Activated naive CD4-positive, alpha-beta T cell treated with anti-CD3 and anti-CD28 coated beads, Interleukin-2, amount 50 U/mL, for 16 hours (primary cell): Measurements from ENCODE around the gene ASPSCR1.

Experiments used
- DNase-seq: peaks from one replicate; pipeline ENCODE4 v3.0.0-alpha.2; 2020

The ASPSCR1 gene, protein sequence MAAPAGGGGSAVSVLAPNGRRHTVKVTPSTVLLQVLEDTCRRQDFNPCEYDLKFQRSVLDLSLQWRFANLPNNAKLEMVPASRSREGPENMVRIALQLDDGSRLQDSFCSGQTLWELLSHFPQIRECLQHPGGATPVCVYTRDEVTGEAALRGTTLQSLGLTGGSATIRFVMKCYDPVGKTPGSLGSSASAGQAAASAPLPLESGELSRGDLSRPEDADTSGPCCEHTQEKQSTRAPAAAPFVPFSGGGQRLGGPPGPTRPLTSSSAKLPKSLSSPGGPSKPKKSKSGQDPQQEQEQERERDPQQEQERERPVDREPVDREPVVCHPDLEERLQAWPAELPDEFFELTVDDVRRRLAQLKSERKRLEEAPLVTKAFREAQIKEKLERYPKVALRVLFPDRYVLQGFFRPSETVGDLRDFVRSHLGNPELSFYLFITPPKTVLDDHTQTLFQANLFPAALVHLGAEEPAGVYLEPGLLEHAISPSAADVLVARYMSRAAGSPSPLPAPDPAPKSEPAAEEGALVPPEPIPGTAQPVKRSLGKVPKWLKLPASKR

DNA sequence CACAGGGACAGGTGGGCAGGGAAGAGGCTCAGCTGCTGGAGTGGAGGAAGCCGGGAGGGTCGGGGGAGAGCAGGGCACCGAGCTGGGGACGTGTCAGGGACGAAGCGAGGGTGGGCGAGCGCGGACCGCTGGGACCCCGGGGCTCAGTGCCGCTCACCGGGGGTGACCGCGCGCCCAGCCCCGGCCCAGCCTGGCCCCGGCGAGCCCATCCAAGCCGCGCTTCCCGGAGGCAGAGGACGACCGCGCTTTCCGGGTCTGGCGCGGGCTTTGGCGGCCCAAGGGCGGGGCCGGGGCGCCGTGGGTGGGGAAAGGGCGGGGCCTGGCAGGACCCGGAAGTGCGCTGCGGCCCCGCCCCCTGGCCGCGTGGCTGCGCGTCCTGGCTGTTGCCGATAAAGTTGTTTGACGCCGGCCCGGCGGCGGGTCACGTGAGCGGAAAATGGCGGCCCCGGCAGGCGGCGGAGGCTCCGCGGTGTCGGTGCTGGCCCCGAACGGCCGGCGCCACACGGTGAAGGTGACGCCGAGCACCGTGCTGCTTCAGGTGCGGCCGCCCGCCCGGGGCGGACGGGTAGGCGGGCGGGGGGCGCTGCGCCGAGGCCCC, at the start of gene ASPSCR1:
Gene ASPSCR1, plus strand, starts transcription at position 419 of the 598 bp plus-strand sequence. Its CDS starts 18 bp downstream, at position 437.
- peak; percentile 90 for DNase-seq

DNA sequence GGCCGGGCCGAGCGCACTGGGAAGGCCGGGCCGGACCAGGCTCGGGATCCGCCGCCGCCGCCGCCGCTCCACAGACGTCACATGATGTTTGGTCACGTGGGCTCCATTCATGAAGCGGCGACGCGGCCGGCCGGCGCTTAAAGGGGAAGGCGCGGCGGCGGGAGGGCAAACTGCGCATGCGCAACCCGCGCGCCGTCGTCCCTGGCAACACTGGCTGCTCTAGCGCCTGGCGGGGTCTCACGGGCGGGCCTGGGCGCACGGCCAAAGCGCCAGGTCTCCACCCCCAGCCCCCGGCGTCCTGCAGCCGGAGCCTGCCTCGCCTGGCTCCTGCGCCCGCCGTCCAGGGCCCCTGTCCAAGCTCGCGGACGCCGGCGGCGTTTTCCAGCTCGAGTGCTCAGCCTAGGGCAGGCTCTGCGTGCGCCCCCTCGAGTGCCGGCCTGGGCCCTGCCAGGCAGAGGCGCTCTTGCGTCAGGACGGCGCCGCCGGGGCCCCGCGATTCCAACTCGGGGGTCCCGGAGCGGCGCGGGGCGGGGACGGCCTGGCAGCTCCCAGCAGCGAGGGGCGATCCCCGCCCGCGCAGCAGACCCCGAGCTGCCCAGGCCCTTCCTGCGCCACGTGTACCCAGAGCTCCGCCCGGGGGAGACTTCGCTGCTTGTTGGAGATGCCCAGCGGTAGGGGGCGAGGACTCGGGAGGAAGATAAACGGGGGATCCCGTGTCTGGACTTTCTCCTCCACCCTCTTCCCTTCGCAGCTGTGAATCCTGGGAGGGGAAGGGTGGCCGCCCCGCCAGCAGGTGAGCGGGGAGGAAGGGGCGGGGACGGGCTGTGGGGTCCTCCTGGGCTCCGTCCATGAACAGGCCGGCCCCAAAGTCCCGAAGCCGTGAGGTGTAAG, 49.5 kb upstream of the ASPSCR1 start, which contains the start of gene MAFG:
Gene MAFG, minus strand, starts transcription at position 83 of the 891 bp plus-strand sequence. CDS start 4,550 bp downstream, outside the sequence.
- DNase-seq: peak; percentile 89

DNA sequence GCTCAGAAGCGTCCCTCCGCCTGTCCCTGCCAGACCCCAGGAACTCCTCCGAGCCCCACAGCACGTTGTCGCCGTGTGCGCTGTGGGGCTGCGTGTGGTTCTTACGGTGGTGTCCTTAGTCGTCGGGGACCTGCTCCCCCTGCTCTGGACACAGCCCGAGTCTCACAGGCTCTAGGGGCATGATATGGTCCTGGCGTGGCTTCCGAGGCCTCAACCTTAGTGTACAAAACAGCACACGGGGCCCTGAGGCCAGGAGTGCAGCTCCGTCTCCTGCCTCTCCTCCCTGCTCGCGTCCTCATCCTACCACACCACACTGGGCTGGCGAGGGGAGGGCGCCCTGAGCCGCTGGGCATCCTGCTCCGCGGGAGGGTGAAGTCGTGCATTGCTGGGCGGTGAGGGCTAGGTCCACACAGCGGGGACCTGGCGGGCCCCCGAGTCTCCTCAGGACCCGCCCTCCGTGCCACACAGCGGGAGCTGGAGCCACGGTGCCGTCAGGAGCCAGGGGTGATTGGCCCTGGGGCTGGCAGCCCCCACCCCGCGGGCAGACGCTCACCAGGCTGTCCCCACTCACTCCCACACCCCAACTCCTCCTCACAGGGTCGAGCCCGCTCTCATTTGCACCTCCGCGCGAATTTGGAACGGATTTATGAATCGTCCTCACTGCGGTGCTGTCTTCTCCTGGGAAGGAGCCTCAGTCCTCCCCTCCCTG, 48.7 kb upstream of the ASPSCR1 start:
- no peak for DNase-seq

DNA sequence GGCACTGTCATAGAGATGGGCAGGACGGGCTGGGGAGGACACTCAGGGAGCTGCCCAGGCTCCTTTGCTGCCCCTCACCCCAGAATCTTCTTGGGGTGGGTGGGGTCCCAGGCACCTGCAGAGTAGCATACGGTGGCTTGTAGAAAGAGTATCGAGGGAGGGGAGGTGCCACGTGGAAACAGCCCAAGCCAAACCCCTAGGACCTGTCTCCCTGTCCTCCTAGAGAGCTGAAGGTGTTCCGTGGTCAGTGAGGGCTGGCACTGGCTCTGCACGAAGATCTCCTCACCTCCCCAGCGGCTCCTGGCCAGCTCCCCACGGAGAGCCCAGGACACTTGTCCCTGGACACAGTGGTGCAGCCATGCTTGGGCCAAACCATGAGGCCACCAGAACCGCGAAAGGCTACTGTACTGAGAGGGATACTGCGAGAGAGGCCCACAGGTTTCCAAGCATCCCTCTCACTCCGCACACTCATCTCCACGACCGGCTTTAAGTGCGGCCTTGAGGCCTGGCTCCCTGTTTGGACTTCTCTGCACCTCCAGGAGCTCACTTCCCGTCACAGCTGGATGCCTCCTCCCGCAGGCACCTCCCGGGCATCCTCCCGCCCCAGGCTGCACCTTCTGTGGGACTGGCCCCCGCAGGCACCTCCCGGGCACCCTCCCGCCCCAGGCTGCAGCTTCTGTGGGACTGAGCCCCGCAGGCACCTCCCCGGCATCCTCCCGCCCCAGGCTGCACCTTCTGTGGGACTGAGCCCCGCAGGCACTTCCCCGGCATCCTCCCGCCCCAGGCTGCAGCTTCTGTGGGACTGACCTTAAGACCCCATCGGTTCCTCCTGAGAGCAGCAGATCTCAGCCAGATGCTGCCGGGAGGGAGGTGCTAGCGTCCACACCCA, 47.9 kb upstream of the ASPSCR1 start:
- DNase-seq: no peak

DNA sequence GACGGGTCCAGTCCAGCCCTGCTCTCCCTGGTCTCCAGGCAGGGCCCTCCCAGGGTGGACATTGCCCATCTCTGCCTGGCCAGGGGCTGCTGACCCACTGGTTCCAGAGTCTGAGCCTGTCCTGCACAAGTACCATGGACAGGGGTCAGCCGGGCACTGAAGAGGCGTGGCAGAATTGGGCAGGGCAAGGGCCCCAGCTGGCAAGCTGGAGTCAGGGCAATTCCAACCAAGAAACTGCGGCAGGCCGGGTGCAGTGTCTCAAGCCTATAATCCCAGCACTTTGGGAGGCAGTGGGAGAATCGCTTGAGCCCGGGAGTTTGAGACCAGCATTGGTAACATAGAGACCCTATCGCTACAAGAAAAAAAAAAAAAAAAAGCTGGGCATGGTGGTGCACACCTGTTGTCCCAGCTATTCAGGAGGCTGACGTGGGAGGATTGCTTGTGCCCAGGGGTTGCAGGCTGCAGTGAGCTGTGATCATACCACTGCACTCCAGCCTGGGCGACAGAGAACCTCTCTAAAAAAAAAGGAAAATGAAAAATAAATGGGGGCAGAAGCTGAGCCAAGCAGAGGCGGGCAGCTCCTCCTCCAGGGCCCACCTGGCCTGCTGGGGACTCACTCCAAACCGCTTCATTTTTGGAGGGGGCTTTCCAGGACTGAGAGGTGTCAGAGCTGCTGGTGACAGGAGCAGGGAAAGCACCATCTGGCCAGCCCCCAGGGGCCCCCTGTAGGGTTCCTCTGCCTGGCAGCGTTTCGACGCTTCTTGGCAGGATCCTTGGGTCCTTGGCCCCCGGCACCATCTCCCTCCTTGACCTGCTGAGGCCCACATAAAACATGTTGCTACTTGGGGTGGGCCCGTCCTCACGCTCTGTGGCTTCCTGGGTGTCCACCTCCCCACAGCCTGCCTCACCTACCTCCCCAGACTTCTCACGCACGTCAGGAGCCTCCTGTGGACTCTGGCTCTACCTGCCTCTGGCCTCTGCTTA, 47.0 kb upstream of the ASPSCR1 start:
- DNase-seq: no peak

DNA sequence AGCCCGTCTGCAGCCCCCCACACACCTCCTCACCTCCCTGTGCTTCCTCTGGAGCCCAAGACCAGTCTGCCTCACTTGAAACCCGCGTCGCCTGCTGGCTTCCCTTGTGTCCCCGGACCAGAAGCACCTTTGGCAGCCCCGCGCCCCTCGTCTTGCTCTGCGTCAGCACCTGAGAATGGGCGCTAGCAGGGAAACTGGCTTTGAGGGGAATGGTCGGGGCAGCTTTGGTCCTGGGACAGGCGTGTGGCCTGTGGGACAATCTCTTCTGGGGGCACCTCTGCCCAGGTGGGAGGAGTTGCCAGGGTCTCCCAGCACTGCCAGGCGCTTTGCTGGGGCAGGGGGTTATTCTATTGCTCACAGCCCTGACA, 46.3 kb upstream of the ASPSCR1 start:
- no peak for DNase-seq

DNA sequence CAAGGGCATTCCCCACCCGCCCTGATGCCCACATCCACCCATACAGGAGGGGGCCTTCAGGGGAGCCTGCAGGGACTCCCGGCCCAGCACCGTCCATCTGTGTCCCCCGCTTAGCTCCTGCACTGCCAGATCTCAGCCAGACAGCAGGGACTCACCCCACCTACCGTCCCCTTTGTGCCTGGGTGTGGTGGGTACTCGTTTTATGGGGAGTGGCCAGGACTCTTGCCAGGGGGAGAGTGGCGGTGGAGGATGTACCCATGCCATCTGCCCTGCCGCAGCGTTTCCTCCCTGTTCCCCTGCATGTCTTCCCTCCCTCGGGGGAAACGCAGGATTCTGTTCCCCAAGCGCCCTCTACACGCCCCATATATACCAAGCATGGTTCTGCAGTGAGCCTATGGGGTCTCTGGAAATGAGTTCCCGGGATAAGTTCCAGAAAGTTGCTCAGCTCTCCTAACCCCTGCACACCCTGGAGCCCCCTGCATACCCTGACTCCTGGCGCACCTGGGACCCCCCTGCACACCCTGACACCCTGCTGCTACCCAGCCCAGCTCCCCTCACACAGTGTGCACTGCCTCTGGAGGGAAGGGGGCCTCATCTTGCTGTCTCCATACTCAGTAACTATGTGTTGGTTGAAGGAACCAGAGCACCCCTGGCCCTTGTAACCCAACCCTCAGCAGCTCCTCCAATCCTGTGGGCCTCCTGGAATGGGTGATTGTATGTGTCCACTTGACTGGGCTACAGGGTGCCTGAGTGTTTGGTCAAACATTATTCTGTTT, 45.7 kb upstream of the ASPSCR1 start:
- no peak for DNase-seq

DNA sequence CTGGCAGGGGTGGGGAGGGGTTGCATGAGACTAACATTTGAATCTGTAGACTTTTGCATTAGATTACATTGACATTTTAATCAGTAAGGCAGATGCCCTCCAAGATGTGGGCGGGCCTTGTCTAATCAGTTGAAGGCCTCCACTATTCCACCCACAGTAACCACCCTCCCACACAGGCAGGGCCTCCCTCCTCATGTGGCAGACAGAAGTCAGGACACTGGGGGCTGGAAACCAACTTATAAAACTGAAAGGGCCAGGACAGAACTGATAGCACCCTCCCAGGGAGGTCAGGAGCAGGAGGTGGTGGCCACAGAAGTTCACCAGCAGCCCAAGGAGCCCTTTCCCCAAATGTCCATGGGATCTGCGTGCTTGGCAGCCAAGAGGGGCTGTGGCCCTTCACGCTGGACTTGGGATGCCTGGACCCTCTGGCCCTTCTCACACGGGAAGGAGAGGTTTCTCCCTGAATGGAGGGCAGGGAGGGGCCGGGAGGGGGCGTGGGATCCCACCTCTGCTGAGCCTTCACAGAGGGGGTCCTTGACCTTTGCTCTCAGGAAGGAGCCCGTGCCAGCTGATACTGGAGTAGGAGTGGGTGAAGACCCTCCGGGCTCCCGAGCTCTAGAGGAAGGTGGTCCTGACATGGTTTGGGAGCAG, 45.0 kb upstream of the ASPSCR1 start:
- no peak for DNase-seq

DNA sequence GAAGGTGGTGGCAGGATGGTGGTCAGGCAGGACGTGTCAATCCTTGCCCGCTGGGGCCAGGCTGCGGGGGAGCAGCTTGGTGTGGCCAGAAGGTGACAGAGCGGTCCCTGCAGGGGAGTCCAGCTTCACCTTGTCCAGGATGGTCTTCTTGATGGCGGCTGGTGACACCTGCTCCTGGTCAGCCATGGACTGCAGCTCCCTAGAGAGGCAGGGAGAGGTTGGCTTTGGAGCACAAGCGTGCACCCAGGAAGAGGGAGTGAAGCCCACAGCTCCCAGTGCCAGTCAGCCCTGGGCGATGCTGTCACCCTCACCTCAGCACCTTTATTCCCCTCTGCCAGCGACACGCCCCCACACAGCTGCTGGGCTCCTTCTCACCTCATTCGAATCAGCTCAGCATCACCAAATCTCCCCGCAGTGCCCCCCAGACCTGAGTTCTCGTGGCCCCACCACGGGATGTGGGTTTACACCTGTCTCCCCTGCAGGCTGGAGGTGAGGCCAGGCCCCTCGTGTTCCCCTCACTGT, 44.2 kb upstream of the ASPSCR1 start:
- DNase-seq: no peak

DNA sequence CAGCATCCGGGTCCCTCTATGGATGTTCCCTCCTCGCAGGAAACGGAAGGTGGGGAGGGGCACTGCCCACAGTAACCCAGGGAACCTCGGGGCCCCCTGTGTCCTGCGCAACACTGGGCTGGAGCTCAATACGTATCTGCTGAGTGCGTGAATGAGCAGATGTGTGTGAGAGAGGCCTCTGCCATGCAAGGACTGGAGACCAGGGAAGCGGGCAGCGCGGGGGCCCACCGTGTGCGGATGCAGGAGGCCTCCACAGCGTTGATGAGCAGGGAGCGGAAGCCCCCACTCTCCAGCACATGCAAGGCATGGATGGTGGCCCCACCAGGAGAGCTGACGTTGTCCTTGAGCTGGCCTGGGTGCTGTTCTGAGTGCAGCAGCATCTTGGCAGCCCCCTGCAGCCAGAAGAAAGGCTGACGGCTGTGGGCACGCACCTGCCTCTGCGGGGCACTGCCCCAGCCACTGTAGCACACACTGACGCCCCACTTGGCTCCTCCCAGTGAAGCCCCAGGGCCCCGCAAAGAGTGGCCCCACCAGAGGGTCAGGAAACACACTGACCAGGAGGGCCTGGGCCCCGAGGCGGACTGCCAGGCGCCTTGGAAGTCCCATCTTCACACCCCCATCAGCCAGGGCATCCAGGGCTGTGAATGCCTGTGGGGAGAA, 43.2 kb upstream of the ASPSCR1 start:
- DNase-seq: no peak

DNA sequence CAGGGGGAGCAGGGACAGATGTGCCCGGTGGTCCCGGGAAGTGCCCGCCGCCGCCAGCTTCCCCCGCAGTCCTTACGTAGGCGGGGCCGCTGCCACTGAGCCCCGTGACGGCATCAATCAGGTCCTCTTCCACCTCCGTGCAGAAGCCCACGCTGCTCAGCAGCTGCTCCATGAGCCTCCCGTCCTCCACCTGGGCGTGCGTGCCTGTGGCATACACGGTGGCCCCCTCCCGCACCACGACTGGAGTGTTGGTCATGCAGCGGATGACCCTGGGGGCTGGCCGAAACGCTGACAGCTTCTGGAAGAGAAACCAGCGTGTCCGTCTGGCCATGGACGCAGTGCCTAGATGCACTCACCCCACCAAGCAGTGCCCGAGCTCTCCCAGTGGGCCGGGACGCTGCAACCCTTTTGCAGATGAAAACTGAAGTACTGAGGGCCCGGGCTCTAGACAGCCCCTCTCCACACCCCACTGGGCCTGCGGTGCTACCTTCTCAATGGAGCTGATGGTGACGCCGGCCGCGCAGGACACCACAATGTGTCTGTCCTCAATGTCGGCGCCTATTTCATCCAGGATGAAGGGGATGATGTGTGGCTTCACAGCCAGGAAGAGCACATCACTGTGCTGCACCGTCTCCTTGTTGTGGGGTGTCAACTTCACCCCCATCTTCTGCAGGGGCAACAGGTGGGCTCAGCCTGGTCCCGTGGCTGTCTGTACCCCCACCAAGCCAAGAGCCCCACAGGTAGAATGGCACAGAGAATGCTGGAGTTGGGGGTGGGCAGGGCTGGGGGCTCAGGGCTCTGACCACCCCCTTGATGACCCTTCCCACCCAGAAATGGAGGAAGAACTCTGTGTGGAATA, 42.4 kb upstream of the ASPSCR1 start:
- no peak for DNase-seq

DNA sequence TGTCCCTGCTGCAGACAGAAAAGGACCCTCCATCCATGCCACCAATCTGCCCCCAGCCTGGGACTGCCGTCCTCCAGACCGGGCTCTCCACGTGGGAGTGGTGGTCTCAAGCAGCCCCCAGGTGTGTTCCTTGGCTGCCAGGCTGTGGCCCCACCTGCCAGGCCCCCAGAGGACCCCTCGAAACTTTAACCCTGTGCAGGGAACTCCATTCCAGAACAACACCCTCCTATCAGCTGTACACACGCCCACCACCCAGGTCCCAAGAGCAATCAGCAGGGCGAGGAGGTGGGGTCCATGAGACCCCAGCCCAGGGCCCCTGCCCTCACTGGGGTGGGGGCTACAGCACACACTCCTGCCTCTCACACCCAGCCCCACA, 41.7 kb upstream of the ASPSCR1 start:
- no peak for DNase-seq

DNA sequence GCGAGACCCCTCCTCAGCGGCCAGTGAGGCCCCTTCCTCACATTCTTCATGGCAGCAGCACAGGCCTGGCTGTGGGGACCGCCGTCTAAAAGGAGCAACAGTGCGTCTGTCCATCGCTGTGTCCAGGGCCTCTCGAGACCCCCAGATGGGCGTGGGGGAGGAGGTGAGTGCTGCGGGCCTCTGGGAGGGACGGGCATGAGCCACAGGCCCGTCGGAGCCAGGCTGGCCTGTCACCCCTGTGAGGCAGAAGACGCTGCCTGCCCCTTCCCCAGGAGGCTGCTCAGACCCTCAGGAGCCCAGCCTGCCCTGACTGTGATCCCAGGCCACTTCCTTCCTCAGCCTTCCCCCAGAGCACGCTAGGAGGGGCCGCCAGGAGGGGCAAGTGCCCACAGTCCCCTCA, 38.2 kb upstream of the ASPSCR1 start:
- DNase-seq: no peak

DNA sequence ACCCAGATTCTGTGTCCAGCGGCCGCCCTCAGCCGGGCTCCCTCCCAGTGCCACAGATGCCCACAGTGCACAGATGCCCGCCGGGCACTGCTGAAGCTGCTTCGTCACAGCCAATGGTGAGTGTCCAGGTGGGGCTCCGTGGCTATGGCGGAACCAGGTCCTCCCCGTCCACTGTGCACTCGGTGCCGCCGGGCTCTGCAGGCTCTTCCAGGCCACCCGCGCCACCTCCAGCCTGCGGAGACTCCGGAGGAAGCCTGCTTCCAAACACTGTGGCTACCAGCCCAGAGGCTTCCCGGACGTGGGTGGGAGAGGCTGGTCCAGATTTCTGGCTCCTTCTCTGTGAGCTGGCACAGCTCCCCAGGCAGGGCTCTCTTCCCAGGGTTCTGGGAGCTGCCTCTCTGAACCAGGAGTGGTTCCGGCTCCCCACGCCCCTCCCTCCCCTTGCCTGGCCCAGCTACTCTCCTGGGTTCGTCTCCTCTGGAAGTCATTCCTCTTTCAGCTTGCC, 37.5 kb upstream of the ASPSCR1 start:
- DNase-seq: no peak

DNA sequence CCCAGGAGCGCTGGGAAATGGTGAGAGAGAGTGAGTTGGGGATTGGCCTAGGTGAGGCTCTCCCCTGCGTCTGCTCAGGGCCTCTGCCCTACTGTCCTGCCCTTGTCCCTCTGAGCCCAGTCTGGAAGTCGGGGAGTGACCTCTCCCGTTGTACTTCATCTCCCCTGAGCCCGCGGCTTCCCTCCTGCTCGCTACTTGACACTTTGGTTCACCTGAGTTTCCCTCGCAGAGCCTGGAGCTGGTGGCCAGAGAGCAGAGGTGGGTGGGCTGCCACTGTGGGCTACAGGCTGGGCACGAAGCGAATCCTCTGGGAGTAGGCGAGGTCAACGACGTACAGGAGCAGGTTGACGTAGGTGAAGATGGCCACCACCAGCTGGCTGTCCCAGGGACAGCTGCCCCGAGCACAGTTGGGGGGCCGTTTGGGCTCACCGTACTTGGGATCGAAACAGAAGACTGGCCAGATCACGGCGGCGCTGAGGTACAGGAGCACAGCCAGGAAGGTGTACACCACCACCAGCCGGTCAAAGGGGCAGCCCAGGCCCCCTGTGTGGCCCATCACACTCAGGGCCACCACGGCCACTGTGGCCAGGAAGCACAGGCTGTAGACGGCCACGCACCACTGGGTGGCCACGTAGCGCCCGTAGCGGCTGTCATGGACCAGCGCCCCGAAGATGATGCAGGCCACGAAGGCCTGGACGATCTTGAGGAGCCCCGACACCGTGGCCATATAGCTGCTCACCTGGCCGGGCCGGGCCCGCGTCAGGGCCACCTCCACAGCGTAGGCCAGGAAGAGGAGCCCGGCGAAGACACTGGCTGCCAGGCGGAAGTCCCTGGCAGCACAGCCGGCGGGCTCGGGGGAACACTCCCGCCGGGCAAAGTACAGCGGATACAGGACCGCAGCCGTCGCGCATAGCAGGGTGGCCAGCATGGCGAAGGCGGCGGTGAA, 36.6 kb upstream of the ASPSCR1 start:
- DNase-seq: no peak
